ENCODE data around the gene PYGM. TPM values are rescaled to one million over a fixed set of nuclear protein-coding genes. Genes with fewer than 3 reads are reported as not detected.
A peak's percentile ranks its signal among the peaks of the same experiment; 100 is the strongest.

PYGM gene
- total and polyA plus RNA-seq, 2 donors (not counting 3 experiments of a cell fraction or from before 2014, with no cell fraction given), result 0.10 to 0.62 TPM

- no peaks in the 10 kb centered on the region for H4K20me1 ChIP-seq (replicated peaks; ENCODE audit: control insufficient read depth, extremely low read depth, insufficient read depth, low read length)
- DNase-seq (ENCODE audit: low read depth, low spot score) (no peak), FAIRE-seq (no peak)
- no peak overlapping the region for H3K9ac ChIP-seq (replicated peaks; ENCODE audit: extremely low read depth, insufficient read depth, low read length)
- H2AFZ ChIP-seq (ENCODE audit: low read depth, low read length), result no peak overlapping the region
- H3K36me3 ChIP-seq (ENCODE audit: control insufficient read depth in 2 of 2, extremely low read depth in 1 of 2, insufficient read depth in 2 of 2, low read length in 2 of 2), result peaks cover 0 to 8% of the 10 kb centered on the region in 2 experiments
- no peaks in the 10 kb centered on the region for H3K79me2 ChIP-seq (ENCODE audit: control insufficient read depth, insufficient read depth, low read length)
- dilution Hi-C loops (cut with MboI; ENCODE audit: extremely low pct_ligation_motif_present, low sequenced_read_pairs), result no loop called here
- no TSS peak for BruUV-seq (replicated peaks)
- H3K9me3 ChIP-seq (replicated peaks; ENCODE audit: control insufficient read depth, insufficient read depth, low read length), result no peaks in the 10 kb centered on the region
- no peak for TF ChIP-seq CTCF (IDR thresholded peaks at IDR 0.05; ENCODE audit: extremely low read depth in 1 of 2, insufficient read depth in 1 of 2, low read depth in 1 of 2, low read length in 2 of 2)
- no peak for TF ChIP-seq FOS (IDR thresholded peaks at IDR 0.05; ENCODE audit: borderline replicate concordance, insufficient read depth, low read length)
- TF ChIP-seq EZH2 (IDR thresholded peaks at IDR 0.05; ENCODE audit: borderline replicate concordance, low read depth, low read length, severe bottlenecking), result no peak
- peak; percentile 27 for TF ChIP-seq POLR2A (IDR thresholded peaks at IDR 0.05; ENCODE audit: low read depth, low read length)
- H3K27me3 ChIP-seq (ENCODE audit: control insufficient read depth in 2 of 2, insufficient read depth in 2 of 2, low read length in 2 of 2), result no peaks in the 10 kb centered on the region
- H3K4me2 ChIP-seq (ENCODE audit: insufficient read depth, low read length), result no peak overlapping the region
- POLR2A ChIA-PET, result no interaction called here
- intact Hi-C loops (cut with micrococcal nuclease), result no loop called here
- no peak overlapping the region for H3K4me3 ChIP-seq (replicated peaks in 1 of 3; ENCODE audit: insufficient read depth in 1 of 3, low read depth in 1 of 3, low read length in 3 of 3)
- no peaks in the 10 kb centered on the region for H3K9me1 ChIP-seq (replicated peaks; ENCODE audit: control insufficient read depth, extremely low read depth, insufficient read depth, low read length)
- H3K27ac ChIP-seq (ENCODE audit: insufficient read depth, low read depth, low read length), result no peak overlapping the region
- CTCF ChIA-PET, result interaction anchor here (0.7 to 1.8 kb wide), 5 partner anchors 15 to 212 kb away, joined by 3 to 7 read pairs (median 4); partner anchors contain the start of genes BATF2 and CDC42BPG
- no peaks in the 10 kb centered on the region for H3K4me1 ChIP-seq (ENCODE audit: control insufficient read depth, extremely low read depth, insufficient read depth, low read length)
Measured at GRCh38 chr11:64784813-64785581, 25.2 kb upstream of the PYGM start.

Measured in endothelial cell of umbilical vein (primary cell).